ENCODE data around the gene PRELID1.

The PRELID1 gene

GRCh38 chr5:177320879-177321278 is 17.3 kb downstream of the PRELID1 start:
- TF ChIP-seq CTCF (IDR thresholded peaks at IDR 0.05; ENCODE audit: low read depth, low read length), result no peak
- Histone ChIP-seq H3K27ac (no peak overlapping the region), H3K36me3 (no peaks in the 10 kb centered on the region), H3K4me3 (ENCODE audit: low read depth, low read length) (no peak overlapping the region), H3K9me3 (ENCODE audit: severe bottlenecking) (no peaks in the 10 kb centered on the region), H3K27me3 (ENCODE audit: insufficient read depth, low read depth, severe bottlenecking) (no peaks in the 10 kb centered on the region)
- no peak for DNase-seq

GRCh38 chr5:177325868-177326381 is 22.3 kb downstream of the PRELID1 start:
- Histone ChIP-seq H3K36me3 (no peaks in the 10 kb centered on the region), H3K27ac (no peak overlapping the region), H3K27me3 (ENCODE audit: insufficient read depth, low read depth, severe bottlenecking) (no peaks in the 10 kb centered on the region), H3K4me3 (ENCODE audit: low read depth, low read length) (no peak overlapping the region), H3K9me3 (ENCODE audit: severe bottlenecking) (no peaks in the 10 kb centered on the region)
- no peak for TF ChIP-seq CTCF (IDR thresholded peaks at IDR 0.05; ENCODE audit: low read depth, low read length)
- DNase-seq, result no peak

- no peak for DNase-seq
- Histone ChIP-seq H3K4me3 (ENCODE audit: low read depth, low read length) (no peak overlapping the region), H3K36me3 (no peaks in the 10 kb centered on the region), H3K27me3 (ENCODE audit: insufficient read depth, low read depth, severe bottlenecking) (no peaks in the 10 kb centered on the region), H3K9me3 (ENCODE audit: severe bottlenecking) (no peaks in the 10 kb centered on the region), H3K27ac (no peak overlapping the region)
- TF ChIP-seq CTCF (IDR thresholded peaks at IDR 0.05; ENCODE audit: low read depth, low read length), result no peak
These were observed 24.2 kb downstream of the PRELID1 start for GRCh38 chr5:177327539-177328522.

DNA sequence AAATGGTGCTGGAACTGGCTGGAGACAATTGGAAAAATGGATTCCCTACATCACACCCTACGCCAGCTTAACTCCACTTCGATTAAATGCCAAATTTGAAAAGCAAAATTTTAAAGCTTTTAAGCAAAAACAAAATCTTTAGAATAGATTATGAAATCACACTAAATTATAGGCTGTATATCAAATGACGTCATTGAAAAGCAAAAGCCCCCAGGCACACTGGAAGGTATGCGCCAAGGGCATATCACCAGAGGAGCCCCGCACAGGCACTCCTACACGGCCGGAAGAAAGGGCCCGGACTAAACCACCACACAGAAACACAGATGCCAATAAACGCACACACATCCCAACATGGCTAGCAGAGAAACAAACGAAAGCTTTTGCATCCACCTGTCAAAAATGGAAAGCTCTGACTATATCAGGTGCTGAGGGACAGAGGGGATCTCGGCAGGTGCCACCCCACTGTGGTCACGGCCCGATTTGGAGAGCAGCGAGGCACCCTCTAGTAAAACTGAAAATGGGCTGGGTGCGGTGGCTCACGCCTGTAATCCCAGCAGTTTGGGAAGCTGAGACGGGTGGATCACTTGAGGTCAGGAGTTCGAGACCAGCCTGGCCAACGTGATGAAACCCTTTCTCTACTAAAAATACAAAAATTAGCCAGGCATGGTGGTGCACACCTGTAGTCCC is 25.1 kb downstream of the PRELID1 start:
- Histone ChIP-seq H3K27me3 (ENCODE audit: insufficient read depth, low read depth, severe bottlenecking) (no peaks in the 10 kb centered on the region), H3K4me3 (ENCODE audit: low read depth, low read length) (no peak overlapping the region), H3K9me3 (ENCODE audit: severe bottlenecking) (no peaks in the 10 kb centered on the region), H3K36me3 (no peaks in the 10 kb centered on the region), H3K27ac (no peak overlapping the region)
- no peak for DNase-seq
- TF ChIP-seq CTCF (IDR thresholded peaks at IDR 0.05; ENCODE audit: low read depth, low read length), result no peak

DNA sequence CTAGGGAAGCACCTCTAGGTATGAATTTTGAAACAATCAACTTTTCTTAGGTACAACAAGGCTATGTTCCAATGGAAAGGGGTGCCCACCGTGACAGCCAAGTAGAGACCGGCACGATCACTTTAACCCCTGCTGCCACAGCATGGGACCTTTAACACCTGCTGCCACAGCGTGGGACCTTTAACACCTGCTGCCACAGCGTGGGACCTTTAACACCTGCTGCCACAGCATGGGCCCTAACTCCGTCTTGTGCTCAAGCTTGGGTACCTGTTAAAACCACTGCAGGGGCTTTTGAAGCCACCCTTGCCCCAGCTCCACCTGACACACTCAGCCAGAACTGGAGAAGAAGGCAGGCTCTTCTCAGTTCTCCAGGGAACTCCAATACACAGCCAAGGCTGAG is 26.3 kb downstream of the PRELID1 start:
- H3K9me3 ChIP-seq (ENCODE audit: severe bottlenecking), result no peaks in the 10 kb centered on the region
- no peak for TF ChIP-seq CTCF (IDR thresholded peaks at IDR 0.05; ENCODE audit: low read depth, low read length)
- no peak overlapping the region for H3K4me3 ChIP-seq (ENCODE audit: low read depth, low read length)
- H3K27ac ChIP-seq, result no peak overlapping the region
- H3K36me3 ChIP-seq, result no peaks in the 10 kb centered on the region; the same call in 1 of the 2 replicates
- DNase-seq, result no peak
- no peaks in the 10 kb centered on the region for H3K27me3 ChIP-seq (ENCODE audit: insufficient read depth, low read depth, severe bottlenecking)
